ENCODE data around the gene CLDN3. TPM values are rescaled to one million over a fixed set of nuclear protein-coding genes. Genes with fewer than 3 reads are reported as not detected.

CLDN3 gene
- total RNA-seq, 4 donors from 2014 or later: not detected

DNA sequence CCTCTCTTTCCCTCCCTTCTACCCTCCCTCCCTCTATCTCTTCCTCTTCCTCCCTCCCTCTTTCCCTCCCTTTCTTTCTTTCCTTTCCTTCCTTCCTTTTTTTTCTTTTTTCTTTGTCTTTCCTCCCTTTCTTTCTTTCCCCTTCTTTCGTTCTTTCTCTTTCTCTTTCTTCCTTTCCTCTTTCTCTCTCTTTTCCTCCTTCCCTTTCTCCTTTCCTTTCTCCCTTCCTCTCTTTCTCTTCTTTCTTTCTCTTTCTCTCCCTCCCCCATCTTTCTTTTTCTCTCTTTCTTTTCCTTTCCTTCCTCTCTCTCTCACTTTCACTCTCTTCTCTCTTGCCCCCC is 7.4 kb downstream of the CLDN3 start:
- H3K9me3 ChIP-seq: no peaks in the 10 kb centered on the region
- H3K27me3 ChIP-seq: peaks cover 0 to 2% of the 10 kb centered on the region in 2 donors
- H3K4me3 ChIP-seq: no peak overlapping the region
- no peak overlapping the region for H3K27ac ChIP-seq
- H3K36me3 ChIP-seq: no peaks in the 10 kb centered on the region
- 60 to 82% methylated on average over 1 of the region's 1 CpG for WGBS, 2 donors
- DNase-seq (ENCODE audit: low spot score in 2 of 2): no peak
- H3K4me1 ChIP-seq: no peaks in the 10 kb centered on the region
- no peak for TF ChIP-seq EP300 (IDR thresholded peaks at IDR 0.05)
- TF ChIP-seq POLR2A (IDR thresholded peaks at IDR 0.05): no peak
- no peak for TF ChIP-seq CTCF (IDR thresholded peaks at IDR 0.05)

DNA sequence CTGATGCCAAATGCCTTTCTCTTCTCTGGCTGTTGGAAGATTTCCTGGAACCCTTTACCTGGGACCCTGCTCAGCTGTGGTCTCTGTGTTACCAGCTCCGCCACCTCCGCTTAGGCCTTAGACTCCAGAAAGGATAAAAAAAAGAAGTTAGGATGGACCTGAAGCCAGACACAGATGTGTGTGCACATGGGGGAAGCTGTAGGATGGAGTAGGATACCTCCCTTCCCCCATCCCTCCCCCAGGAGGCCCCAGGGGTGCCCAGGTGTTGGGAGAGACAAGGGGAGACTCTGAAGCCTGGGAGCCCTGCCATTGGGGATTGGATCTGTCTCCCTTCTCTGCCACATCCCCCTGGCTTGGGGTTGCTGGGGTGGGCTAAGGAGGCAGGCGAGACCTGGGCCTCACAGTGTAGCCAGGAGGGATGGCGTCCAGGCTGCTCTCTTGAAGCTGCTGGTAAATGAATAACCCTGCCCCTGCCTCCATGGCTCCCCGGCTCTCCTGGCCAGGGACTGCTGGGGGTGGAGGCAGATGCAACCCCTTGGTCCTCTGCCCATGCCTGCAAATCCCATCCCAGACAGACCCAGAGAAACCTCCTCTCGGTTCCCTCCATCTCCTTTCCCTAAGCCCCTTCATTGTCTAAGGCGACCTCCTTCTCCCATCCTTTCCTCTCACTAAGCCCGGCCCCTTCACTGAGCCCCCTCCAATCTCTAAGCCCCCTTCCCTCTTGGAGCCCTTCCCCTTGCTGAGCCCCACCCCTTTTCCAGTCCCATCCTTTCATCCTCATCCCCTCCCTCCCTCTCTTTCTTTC is 8.0 kb downstream of the CLDN3 start:
- H3K27ac ChIP-seq: no peak overlapping the region
- no peaks in the 10 kb centered on the region for H3K27me3 ChIP-seq
- no peak for DNase-seq (ENCODE audit: low spot score in 2 of 2)
- TF ChIP-seq CTCF (IDR thresholded peaks at IDR 0.05): no peak
- no peak for TF ChIP-seq EP300 (IDR thresholded peaks at IDR 0.05)
- TF ChIP-seq POLR2A (IDR thresholded peaks at IDR 0.05): no peak
- WGBS, 2 donors: 43 to 45% methylated on average over 7 to 8 of the region's 8 CpGs
- H3K9me3 ChIP-seq: no peaks in the 10 kb centered on the region
- no peaks in the 10 kb centered on the region for H3K36me3 ChIP-seq
- H3K4me3 ChIP-seq: no peak overlapping the region
- no peaks in the 10 kb centered on the region for H3K4me1 ChIP-seq

- no peak for TF ChIP-seq POLR2A (IDR thresholded peaks at IDR 0.05)
- TF ChIP-seq CTCF (IDR thresholded peaks at IDR 0.05): no peak
- no peak for TF ChIP-seq EP300 (IDR thresholded peaks at IDR 0.05)
- Histone ChIP-seq H3K4me1 (no peaks in the 10 kb centered on the region), H3K27me3 (no peaks in the 10 kb centered on the region), H3K4me3 (no peak overlapping the region), H3K36me3 (no peaks in the 10 kb centered on the region), H3K27ac (peak overlapping the region in 1 of 4 donors; percentile 47), H3K9me3 (no peaks in the 10 kb centered on the region)
- no peak for DNase-seq (ENCODE audit: low spot score in 2 of 2)
- WGBS, 2 donors: 80 to 91% methylated on average over 5 to 7 of the region's 7 CpGs
These were observed 11.4 kb downstream of the CLDN3 start for GRCh38 chr7:73758581-73759138.

DNA sequence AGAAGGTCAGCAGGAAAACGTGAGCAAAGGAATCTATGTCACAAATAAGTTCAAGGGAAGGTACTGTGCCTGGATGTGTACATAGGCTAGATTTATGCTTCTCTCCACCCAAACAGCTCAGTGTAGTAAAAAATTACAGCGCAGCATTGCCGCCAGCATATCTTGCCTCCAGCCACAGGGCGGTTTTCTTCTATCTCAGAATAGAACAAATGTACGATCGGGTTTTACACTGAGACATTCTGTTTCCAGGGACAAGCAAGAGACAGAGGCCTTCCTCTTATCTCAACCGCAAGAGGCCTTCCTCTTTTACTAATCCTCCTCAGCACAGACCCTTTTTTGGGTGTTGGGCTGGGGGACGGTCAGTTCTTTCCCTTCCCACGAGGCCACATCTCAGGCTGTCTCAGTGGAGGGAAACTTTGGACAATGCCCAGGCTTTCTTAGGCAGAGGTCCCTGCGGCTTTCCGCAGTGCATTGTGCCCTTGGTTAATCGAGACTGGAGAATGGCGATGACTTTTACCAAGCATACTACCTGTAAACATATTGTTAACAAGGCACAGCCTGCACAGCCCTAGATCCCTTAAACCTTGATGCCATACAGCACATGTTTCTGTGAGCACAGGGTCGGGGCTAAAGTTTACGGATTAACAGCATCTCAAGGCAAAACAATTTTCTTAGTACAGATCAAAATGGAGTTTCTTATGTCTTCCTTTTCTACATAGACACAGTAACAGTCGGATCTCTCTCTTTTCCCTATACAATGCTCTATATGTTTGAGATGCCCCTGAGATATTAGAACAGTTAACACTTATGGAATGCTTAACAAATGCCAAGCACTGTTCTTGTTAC is 19.9 kb downstream of the CLDN3 start:
- Histone ChIP-seq H3K27ac (no peak overlapping the region), H3K9me3 (no peaks in the 10 kb centered on the region), H3K4me3 (no peak overlapping the region), H3K36me3 (no peaks in the 10 kb centered on the region), H3K27me3 (no peaks in the 10 kb centered on the region), H3K4me1 (no peaks in the 10 kb centered on the region)
- DNase-seq (ENCODE audit: low spot score in 2 of 2): no peak
- TF ChIP-seq EP300 (IDR thresholded peaks at IDR 0.05) (no peak), POLR2A (IDR thresholded peaks at IDR 0.05) (no peak)
- 66 to 67% methylated on average over 16 of the region's 16 CpGs for WGBS, 2 donors

- TF ChIP-seq POLR2A (IDR thresholded peaks at IDR 0.05) (no peak), CTCF (IDR thresholded peaks at IDR 0.05) (no peak), EP300 (IDR thresholded peaks at IDR 0.05) (no peak)
- Histone ChIP-seq H3K4me1 (peaks cover 0 to 12% (median 5%) of the 10 kb centered on the region in 4 donors), H3K4me3 (no peak overlapping the region), H3K9me3 (no peaks in the 10 kb centered on the region), H3K27me3 (no peaks in the 10 kb centered on the region), H3K36me3 (no peaks in the 10 kb centered on the region), H3K27ac (no peak overlapping the region)
- 65 to 78% methylated on average over 4 of the region's 4 CpGs for WGBS, 2 donors
- DNase-seq (ENCODE audit: low spot score in 2 of 2): no peak
These were observed 23.7 kb downstream of the CLDN3 start for GRCh38 chr7:73746378-73746777.

All from tibial nerve (tissue), 4 donors.